Kidney epithelial cell (primary cell): ENCODE data around the gene CC2D2A. TPM values are rescaled to one million over a fixed set of nuclear protein-coding genes. Genes with fewer than 3 reads are reported as not detected.

Experiments
- DNase-seq: peaks from one replicate; pipeline ENCODE4 v3.0.0-alpha.2; 2010; ENCODE audit warnings: low read depth
- H3K27me3 ChIP-seq: 2 replicates; pipeline ENCODE4 v1.6.0; 2011; ENCODE audit warnings: low read length; ENCODE audit not compliant: control insufficient read depth, insufficient read depth
- H3K36me3 ChIP-seq: 2 replicates; pipeline ENCODE4 v1.5.1; 2011; ENCODE audit warnings: low read length; ENCODE audit not compliant: control insufficient read depth, insufficient read depth
- H3K4me3 ChIP-seq: 2 replicates; pipeline ENCODE4 v1.5.1; 2011; ENCODE audit warnings: low read depth, mild to moderate bottlenecking, control low read depth, low read length
- total RNA-seq: library from RNA; depleted of rRNA; stranded (reverse); fragments of >200 nt; gene quantifications from 2 replicates; pipeline ENCODE4 v1.2.3, GENCODE V29; 2015
- TF ChIP-seq, protein P1 (sequence below): IDR thresholded peaks from 2 replicates; pipeline ENCODE4 v1.5.1; 2011; ENCODE audit warnings: mild to moderate bottlenecking, moderate library complexity, low read length, control low read depth, inconsistent platforms; ENCODE audit not compliant: insufficient read depth, poor library complexity, severe bottlenecking

The CC2D2A gene
- total RNA-seq, 1 donor from 2014 or later: 18.3 TPM

DNA sequence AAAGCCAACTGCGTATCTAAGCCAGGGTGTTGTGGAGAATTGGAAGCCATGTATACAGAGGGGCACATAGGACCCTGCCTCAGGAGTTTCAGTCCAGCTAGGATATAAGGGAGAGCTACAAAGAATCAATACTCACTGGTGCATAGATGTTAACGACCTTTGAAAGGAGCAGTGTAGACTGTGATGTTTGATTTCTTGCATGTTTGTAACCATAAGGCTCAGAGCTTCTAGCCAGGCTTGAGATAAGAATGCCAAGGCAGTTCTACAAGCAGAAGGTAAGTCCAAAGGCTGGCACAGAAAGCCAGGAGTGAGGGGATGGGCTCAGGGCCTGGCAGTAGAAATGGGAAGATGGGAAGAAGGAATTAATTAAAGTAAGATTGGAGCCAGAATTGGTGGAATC lies 75.7 kb downstream of the CC2D2A start:
- TF ChIP-seq, protein P1, sequence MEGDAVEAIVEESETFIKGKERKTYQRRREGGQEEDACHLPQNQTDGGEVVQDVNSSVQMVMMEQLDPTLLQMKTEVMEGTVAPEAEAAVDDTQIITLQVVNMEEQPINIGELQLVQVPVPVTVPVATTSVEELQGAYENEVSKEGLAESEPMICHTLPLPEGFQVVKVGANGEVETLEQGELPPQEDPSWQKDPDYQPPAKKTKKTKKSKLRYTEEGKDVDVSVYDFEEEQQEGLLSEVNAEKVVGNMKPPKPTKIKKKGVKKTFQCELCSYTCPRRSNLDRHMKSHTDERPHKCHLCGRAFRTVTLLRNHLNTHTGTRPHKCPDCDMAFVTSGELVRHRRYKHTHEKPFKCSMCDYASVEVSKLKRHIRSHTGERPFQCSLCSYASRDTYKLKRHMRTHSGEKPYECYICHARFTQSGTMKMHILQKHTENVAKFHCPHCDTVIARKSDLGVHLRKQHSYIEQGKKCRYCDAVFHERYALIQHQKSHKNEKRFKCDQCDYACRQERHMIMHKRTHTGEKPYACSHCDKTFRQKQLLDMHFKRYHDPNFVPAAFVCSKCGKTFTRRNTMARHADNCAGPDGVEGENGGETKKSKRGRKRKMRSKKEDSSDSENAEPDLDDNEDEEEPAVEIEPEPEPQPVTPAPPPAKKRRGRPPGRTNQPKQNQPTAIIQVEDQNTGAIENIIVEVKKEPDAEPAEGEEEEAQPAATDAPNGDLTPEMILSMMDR: no peak
- Histone ChIP-seq H3K4me3 (no peak overlapping the region), H3K36me3 (no peaks in the 10 kb centered on the region), H3K27me3 (no peaks in the 10 kb centered on the region)
- no peak for DNase-seq

DNA sequence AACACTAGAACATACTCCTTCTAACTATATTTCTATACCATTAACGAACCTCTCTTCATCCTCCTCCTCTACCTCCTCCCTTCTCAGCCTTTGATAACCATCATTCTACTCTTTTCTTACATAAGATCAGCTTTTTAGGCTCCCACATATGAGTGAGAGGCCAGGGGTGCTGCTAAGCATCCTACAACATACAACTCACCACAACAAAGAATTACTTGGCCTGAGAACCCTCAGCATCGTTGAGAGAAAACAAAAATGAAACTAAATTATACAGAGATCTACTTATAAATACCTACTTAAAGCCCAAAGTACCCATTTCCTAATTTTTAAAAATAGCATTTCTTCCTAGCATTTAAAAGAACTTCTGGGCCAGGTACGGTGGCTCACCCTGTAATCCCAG lies 77.7 kb downstream of the CC2D2A start:
- TF ChIP-seq, protein P1: no peak

DNA sequence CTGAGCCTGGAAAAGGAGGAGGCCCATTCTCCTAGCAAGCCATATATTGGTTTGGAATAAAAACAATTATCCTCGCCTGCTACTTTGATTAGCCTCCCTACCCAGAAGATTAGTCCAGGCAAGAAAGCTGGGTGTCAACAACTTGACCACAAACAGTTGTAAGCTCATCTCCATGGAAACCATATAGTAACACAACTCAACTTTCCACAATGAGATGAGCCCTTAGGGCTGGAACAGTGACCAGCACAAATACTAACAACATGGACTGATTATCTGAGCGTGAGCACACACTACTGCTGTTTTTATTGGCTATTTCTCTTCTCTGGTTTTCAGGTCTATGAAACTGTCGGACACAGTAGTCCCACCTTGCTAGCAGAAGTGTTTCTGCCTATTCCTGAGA lies 80.8 kb downstream of the CC2D2A start:
- Histone ChIP-seq H3K36me3 (no peaks in the 10 kb centered on the region), H3K4me3 (no peak overlapping the region), H3K27me3 (no peaks in the 10 kb centered on the region)
- no peak for DNase-seq
- TF ChIP-seq, protein P1: no peak

More for the DNA sequence above, 77.7 kb downstream of the CC2D2A start:
- no peak for DNase-seq
- Histone ChIP-seq H3K4me3 (no peak overlapping the region), H3K27me3 (no peaks in the 10 kb centered on the region), H3K36me3 (no peaks in the 10 kb centered on the region)

DNA sequence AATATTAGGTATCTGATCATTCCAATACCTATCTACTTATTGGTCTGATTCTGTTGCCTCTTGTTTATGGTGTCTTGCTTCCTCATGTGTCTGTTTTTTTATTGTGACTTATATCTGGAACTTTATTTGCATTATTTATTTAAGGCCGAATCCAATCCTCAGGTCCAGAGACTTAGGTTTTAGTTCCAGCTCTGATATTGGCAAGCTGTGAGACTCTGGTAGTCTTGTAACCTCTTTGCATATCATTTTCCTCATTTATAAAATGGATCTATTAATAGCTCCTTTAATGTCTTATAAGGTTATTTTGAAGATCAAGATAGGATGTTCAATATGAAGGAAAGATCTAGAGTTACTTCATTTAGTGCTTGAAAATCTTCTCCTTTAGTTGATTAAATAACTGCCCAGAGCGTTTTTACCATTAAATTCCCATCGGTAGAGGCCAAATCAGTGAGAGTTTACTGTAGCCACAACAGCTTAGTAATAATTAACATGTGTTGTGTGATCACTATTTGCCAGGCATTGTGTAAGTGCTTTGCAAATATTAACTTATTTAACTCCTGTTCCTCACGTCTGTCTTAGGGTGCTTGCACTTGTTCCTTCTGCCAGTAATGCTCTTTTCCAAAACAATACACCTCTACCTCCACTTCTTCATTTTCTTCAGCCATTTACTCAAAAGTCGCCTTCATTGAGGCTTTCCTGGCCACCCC lies 82.2 kb downstream of the CC2D2A start:
- TF ChIP-seq, protein P1: no peak
- Histone ChIP-seq H3K4me3 (no peak overlapping the region), H3K27me3 (no peaks in the 10 kb centered on the region), H3K36me3 (no peaks in the 10 kb centered on the region)
- peak; percentile 34 for DNase-seq

DNA sequence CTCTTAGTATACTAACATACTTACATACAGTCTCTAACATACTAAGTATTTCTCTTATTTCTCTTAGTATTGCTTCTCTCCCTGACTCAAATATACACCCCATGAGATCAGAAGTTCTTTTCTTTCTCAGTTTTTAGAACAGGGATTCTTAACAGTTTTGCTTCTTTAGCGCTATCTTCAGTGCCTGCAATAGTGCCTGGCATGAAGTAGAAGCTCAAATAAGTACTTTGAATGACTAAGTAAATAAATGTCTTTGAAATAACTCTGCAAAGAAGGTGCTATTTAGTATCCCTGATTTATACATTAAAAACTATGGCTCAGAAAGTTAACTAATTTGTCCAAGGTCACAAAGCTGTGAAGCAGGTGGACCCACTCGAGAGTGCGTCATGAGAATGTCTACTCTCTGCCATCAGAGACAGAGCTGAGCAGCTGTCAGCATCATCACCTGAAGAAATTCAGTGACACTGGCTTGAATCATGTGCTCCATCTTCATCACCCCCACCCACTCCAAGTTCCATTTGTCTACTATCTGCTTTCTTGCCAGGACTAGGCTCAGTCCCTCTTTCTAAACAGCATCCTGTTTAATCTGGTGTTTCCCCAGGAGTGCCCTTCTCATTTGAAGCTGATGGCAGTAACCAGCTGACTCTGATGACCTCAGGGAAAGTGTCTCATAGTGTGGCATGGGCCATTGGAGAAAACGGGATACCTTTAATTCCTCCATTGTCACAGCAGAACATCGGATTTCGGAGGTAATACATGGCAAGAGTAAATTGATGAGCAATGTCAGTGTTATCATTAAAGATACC lies 83.1 kb downstream of the CC2D2A start:
- TF ChIP-seq, protein P1: no peak
- Histone ChIP-seq H3K4me3 (no peak overlapping the region), H3K27me3 (no peaks in the 10 kb centered on the region), H3K36me3 (no peaks in the 10 kb centered on the region)
- no peak for DNase-seq
